ENCODE data around the gene AP1G1.

The AP1G1 gene

DNA sequence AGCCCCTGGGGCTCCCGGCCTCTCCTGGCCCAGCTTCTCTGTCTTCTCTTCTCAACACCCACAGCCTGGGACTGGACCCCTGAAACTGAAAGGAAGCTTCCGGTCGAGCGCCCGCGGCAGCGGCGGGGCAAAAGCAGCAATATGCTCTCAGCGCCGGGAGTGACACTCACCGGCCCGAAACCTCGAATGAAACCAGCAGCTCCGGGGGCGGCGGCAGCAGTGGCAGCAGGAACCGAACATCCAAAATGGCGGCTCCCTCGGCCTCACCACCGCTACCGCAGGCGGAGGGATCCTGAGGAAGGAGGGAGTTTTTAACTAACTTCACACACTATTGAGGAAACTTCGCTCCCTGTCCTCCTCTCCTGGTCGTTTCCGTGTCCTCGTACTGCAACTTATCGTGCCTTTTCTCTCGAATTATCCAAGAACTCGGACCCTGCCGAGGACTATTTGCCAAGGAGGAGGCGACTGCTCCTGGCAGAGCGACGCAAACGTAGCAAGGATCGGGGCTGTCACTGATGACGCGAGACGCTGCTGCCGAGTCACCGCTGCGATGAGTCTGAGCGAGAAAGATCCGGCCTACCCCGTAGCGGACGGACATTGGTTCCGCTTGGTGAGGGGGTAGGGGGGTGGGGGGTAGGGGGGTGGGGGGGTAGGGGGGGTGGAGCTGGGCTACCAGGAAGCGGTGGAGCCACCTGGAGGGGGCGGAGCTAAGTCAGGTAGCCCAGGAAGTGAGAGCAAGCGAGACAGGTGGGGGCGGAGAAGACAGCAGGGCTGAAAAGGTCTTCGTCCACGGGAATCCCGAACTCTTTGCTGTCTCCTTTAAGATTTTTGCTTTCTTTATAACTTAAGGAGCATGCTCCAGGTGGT, at the start of gene AP1G1:
Gene AP1G1 (minus strand): TSS at position 242 of the 867 bp plus-strand sequence. CDS start 19,355 bp downstream, outside the sequence.
- Histone ChIP-seq H3K4me1 (ENCODE audit: low read depth, poor library complexity, severe bottlenecking) (peaks cover 30% of the 10 kb centered on the region), H4K20me1 (ENCODE audit: insufficient read depth) (no peaks in the 10 kb centered on the region), H3K4me2 (peak within 1 kb of the TSS; percentile 95), H3K36me3 (ENCODE audit: insufficient read depth) (no peaks in the 10 kb centered on the region), H3K79me2 (ENCODE audit: insufficient read depth, low read depth) (peaks cover 51% of the 10 kb centered on the region), H3K9ac (peak within 1 kb of the TSS; percentile 97), H3K27me3 (ENCODE audit: insufficient read depth, low read depth) (no peaks in the 10 kb centered on the region), H3K4me3 (IDR thresholded peaks at IDR 0.05; ENCODE audit: insufficient read depth, low read depth, low read length) (no peak within 1 kb of the TSS), H3K27ac (peak within 1 kb of the TSS; percentile 100), H2AFZ (ENCODE audit: low read depth) (peak within 1 kb of the TSS; percentile 93)
- TF ChIP-seq, protein P1, sequence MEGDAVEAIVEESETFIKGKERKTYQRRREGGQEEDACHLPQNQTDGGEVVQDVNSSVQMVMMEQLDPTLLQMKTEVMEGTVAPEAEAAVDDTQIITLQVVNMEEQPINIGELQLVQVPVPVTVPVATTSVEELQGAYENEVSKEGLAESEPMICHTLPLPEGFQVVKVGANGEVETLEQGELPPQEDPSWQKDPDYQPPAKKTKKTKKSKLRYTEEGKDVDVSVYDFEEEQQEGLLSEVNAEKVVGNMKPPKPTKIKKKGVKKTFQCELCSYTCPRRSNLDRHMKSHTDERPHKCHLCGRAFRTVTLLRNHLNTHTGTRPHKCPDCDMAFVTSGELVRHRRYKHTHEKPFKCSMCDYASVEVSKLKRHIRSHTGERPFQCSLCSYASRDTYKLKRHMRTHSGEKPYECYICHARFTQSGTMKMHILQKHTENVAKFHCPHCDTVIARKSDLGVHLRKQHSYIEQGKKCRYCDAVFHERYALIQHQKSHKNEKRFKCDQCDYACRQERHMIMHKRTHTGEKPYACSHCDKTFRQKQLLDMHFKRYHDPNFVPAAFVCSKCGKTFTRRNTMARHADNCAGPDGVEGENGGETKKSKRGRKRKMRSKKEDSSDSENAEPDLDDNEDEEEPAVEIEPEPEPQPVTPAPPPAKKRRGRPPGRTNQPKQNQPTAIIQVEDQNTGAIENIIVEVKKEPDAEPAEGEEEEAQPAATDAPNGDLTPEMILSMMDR (conservative IDR thresholded peaks at IDR 0.05; ENCODE audit: low read depth, low read length): no peak

DNA sequence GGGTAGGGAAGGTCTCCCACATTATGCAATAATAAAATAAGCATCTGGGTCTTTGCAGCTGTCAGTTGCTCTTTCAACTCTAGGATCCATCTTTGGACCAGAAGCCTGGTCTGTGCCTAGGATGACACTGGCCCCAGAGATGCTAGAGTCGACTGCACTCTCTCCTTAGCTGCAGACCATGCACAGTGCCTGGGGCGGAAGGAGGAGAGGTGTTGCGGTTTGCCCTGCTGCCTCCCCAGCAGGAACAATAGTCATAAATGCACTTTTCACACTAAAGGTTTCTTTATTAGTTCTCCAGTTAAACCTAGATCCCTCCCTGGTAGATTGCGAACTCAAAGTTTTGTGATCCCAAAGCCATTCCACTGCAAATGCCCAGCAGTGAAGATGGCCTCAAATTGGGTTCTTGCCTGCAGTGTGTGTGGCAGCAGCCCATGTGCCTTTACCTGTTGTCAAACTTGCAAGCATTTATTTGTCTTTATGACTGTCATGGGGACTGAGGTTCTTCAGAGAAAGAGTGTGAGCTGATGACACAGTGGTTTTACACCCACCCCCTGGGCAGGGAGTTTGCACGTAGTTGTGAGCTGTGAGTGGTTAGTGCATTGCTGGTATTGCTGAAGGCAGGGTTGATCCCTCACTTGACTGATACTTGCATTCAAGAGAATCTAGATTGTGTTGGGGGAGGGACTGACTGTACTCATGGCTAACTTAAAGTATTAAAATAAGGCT, 47.5 kb upstream of the AP1G1 start:
- Histone ChIP-seq H3K36me3 (ENCODE audit: insufficient read depth) (no peaks in the 10 kb centered on the region), H3K4me2 (no peak overlapping the region), H3K4me3 (IDR thresholded peaks at IDR 0.05; ENCODE audit: insufficient read depth, low read depth, low read length) (no peak overlapping the region), H3K9ac (no peak overlapping the region), H3K27me3 (ENCODE audit: insufficient read depth, low read depth) (no peaks in the 10 kb centered on the region), H3K4me1 (ENCODE audit: low read depth, poor library complexity, severe bottlenecking) (peaks cover 23% of the 10 kb centered on the region), H2AFZ (ENCODE audit: low read depth) (no peak overlapping the region), H4K20me1 (ENCODE audit: insufficient read depth) (no peaks in the 10 kb centered on the region), H3K79me2 (ENCODE audit: insufficient read depth, low read depth) (peaks cover 6% of the 10 kb centered on the region; the same call in 1 of the 2 replicates), H3K27ac (no peak overlapping the region)
- TF ChIP-seq, protein P1 (conservative IDR thresholded peaks at IDR 0.05; ENCODE audit: low read depth, low read length): no peak

DNA sequence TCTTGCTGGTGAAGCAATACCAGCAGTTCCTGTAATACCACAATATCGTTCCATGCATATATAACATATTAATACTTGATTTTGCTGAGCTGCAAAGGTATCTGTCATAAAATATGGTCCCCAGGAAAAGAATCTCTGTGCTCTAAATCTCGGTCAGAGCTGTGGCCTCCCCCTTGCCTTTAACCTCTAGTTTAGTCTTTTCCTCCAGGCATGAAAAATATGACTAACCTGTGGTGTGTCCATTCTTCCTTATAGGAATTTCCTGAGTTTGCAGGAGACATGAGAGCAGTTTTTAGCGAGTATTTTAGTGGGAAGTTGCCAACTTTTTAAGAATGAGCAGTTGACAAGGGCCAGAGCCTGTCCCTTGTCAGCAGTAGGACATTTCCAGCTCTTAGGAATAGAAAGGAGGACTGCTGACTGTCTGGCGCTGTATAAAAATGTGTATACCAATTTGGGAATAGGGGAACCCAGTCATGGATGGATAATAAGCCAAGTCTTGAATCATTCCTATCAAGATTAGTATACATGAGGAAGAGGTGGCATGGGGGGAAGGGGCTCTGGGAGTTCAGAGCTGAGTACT, 45.8 kb upstream of the AP1G1 start:
- Histone ChIP-seq H3K4me3 (IDR thresholded peaks at IDR 0.05; ENCODE audit: insufficient read depth, low read depth, low read length) (no peak overlapping the region), H3K79me2 (ENCODE audit: insufficient read depth, low read depth) (peaks cover 6% of the 10 kb centered on the region; the same call in 1 of the 2 replicates), H3K4me1 (ENCODE audit: low read depth, poor library complexity, severe bottlenecking) (peaks cover 23% of the 10 kb centered on the region), H3K27ac (no peak overlapping the region), H3K9ac (no peak overlapping the region), H4K20me1 (ENCODE audit: insufficient read depth) (no peaks in the 10 kb centered on the region), H3K36me3 (ENCODE audit: insufficient read depth) (peaks cover 4% of the 10 kb centered on the region; the same call in 1 of the 2 replicates), H3K4me2 (no peak overlapping the region), H2AFZ (ENCODE audit: low read depth) (no peak overlapping the region), H3K27me3 (ENCODE audit: insufficient read depth, low read depth) (no peaks in the 10 kb centered on the region)
- TF ChIP-seq, protein P1 (conservative IDR thresholded peaks at IDR 0.05; ENCODE audit: low read depth, low read length): no peak

DNA sequence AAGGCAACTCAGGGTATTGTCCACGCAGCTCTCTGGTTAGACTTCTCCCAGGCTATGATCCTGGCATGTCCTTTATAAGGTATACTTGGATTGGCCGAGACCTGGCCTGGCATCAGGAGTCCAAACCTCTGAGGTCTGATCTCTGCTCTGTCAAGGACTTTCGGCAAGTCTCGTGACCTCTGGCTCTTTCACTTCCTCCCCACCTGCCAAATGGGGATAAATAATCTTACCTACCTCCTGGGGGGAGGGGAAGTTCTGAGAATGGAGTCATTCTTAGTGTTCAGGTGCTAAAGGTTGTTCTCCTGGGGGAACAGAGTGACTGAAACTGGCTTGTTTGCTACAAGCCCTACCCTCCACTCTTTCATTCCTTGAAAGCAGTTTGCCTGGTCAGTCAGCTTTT, 44.8 kb upstream of the AP1G1 start:
- H3K4me2 ChIP-seq: peak overlapping the region; percentile 42

More for the DNA sequence above, 44.8 kb upstream of the AP1G1 start:
- H2AFZ ChIP-seq (ENCODE audit: low read depth): no peak overlapping the region
- H3K27me3 ChIP-seq (ENCODE audit: insufficient read depth, low read depth): no peaks in the 10 kb centered on the region
- peaks cover 10% of the 10 kb centered on the region; the same call in 1 of the 2 replicates for H3K79me2 ChIP-seq (ENCODE audit: insufficient read depth, low read depth)
- H3K4me1 ChIP-seq (ENCODE audit: low read depth, poor library complexity, severe bottlenecking): peaks cover 23% of the 10 kb centered on the region
- H4K20me1 ChIP-seq (ENCODE audit: insufficient read depth): no peaks in the 10 kb centered on the region
- no peak overlapping the region for H3K27ac ChIP-seq
- H3K9ac ChIP-seq: no peak overlapping the region
- peaks cover 4% of the 10 kb centered on the region; the same call in 1 of the 2 replicates for H3K36me3 ChIP-seq (ENCODE audit: insufficient read depth)
- TF ChIP-seq, protein P1 (conservative IDR thresholded peaks at IDR 0.05; ENCODE audit: low read depth, low read length): no peak
- H3K4me3 ChIP-seq (IDR thresholded peaks at IDR 0.05; ENCODE audit: insufficient read depth, low read depth, low read length): no peak overlapping the region
